CD4-positive, alpha-beta T cell treated with Interleukin-1 beta for 1 hour (primary cell): ENCODE data around the gene SEMA4D.

ENCODE experiments used
- DNase-seq, 2 donors: peaks; one replicate each; pipeline ENCODE4 v3.0.0-alpha.2; 2020 to 2022

Gene SEMA4D

GRCh38 chr9:89364666-89365531 lies 133.0 kb downstream of the SEMA4D start:
- no peak for DNase-seq

GRCh38 chr9:89363921-89364665 lies 133.8 kb downstream of the SEMA4D start:
- no peak for DNase-seq

GRCh38 chr9:89363311-89363670 lies 134.6 kb downstream of the SEMA4D start:
- DNase-seq, result no peak

- no peak for DNase-seq
Observed at GRCh38 chr9:89362647-89363310, 135.1 kb downstream of the SEMA4D start.

DNA sequence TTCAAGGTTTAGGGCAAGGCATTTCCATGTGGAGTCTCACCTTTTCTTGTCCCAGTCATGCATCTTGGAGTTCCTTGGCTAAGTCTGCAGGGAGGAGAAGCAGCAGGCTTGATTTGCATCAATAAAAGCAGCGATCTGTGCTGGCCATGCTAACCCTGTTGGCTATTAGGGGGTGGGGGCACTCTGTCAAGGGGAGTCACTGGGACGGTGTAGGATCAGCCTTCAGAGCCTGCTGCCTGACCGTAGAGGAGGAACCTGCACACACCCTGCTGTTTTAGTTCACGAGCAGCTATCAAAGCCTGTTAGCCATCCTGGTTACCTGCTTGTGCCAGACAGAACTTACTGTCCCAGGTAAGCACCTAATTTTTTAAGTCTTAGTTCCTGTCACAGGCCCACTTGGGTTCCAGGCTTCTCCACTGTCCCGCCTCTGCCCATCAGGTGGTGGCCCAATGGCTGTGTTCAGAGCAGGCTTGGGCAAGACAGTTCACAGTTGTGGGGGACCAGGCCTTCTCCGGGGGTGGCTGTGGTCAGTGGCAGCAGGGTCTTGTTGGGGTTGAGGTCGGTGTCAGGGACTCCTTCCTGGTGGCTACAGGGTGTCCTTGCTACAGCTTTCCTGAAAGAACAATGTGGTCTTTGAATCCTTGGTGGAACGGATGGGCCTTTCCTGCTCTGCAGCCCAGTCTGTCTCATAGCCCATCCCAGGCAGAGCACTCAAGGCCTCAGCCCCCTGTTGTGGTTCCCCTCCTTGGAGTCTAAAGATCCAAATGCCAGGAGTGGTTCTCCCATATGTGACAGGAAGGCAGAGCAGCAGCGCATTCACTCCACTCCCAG lies 135.9 kb downstream of the SEMA4D start:
- DNase-seq, result no peak

- no peak for DNase-seq
Observed at GRCh38 chr9:89361031-89361430, 136.9 kb downstream of the SEMA4D start.

- no peak for DNase-seq
Observed at GRCh38 chr9:89360465-89360864, 137.4 kb downstream of the SEMA4D start.

- no peak for DNase-seq
Observed at GRCh38 chr9:89359751-89360261, 138.1 kb downstream of the SEMA4D start.

- DNase-seq, result no peak
Observed at GRCh38 chr9:89358985-89359384, 138.9 kb downstream of the SEMA4D start.

DNA sequence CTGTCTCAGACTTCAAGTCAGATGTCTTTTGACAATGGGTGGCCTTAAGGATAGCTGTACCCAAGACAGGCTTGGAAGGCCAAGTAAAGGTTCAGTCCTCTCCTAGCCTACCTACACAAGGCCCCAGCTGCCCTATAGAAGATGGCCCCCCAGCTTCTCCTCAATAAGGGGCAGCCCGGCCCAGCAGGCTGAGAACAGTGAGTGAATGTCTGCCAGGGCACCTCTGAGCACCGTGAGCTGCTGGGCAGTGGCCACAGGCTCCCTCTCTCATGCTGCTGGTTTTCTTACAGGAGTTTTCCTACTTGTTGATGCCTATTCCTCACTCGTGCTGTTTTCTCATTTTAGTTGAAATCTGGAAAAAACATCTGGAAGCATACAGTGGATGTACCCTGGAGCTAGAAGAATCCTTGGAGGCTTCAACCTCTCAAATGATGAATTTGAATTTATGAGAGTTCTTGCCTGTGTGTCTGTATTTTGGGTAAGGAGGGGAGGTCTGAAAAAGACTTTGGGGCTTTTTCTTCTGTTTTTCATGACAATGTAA lies 139.5 kb downstream of the SEMA4D start:
- DNase-seq, result no peak

GRCh38 chr9:89357331-89358197 lies 140.3 kb downstream of the SEMA4D start:
- no peak for DNase-seq

DNA sequence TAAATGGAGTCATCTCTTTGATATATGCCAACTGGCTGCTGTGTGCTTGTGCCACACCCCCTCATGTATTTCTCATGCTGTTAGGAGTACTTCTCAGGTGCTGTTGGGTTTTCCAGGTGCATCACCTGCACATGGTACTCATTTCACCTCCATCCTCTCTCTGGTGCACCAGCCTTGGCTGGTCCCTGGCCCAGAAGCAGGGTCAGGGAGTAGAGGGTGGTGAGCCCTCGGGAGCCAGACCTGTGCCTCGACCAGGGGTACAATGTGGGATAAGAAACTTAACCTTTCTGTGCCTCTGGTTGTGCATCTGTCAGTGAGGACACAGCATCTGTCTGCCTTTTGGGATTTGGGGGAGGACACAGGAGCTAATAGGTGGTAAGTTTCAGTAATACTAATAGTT lies 141.1 kb downstream of the SEMA4D start:
- DNase-seq, result no peak

DNA sequence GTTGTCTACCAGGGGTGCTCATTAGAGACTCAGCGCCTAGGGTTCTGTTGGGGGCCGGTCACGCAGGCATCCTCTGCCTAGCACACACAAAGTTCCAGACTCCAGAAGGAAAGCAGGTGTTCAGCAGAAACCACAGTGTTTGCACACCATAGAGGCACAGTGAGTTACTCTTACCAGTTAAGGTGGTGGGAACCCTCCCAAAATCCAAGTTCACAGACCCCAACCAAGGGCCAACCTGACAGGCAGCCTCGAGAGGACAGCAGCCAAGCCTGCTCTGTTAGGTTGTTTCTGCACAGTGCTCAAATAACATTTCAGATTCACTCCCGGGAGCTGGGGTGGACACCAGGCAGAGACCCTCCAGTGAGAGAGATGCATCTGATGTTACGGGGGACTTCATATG lies 143.4 kb downstream of the SEMA4D start:
- DNase-seq, result no peak

- DNase-seq, result no peak
Observed at GRCh38 chr9:89353989-89354388, 143.9 kb downstream of the SEMA4D start.

- DNase-seq, result no peak
Observed at GRCh38 chr9:89352874-89353649, 144.9 kb downstream of the SEMA4D start.

DNA sequence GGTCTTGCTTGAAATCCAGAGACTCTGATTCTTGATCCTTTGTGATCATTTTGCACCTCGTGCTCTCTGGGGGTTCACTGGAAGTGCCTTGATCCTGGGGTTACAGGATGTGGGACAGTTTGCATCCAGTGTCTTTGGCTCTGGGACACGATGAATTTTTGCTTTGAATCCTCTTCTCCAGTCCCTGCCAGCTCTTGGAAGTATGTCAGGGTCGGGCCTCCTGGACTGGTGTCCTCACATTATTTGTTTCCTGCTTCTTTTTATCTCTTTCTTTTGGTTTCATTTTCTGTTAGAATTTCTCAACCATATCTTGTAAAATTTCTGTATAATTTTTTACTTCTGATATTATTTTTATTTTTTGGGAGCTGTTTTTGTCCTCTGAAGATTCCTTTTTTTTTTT lies 145.5 kb downstream of the SEMA4D start:
- no peak for DNase-seq

- DNase-seq, result no peak
Observed at GRCh38 chr9:89351584-89352300, 146.2 kb downstream of the SEMA4D start.

- DNase-seq, result no peak
Observed at GRCh38 chr9:89350988-89351557, 146.8 kb downstream of the SEMA4D start.

DNA sequence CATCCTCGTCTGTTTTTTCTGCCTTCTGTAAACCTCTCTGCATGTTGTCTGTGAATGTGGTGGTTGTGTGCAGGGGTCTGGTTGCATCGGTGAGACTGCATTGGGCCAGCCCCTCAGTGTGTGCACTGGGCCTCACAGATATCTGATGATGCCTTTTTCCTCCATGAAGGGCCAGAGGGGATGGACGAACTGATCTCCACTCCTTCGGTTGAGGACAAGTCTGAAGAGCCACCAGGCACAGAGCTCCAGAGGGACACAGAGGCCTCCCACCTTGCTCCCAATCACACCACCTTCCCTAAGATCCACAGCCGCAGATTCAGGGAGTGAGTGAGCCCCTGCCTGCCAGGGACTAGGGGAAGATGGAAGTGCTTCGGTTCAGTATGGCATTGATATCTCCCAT lies 148.3 kb downstream of the SEMA4D start:
- no peak for DNase-seq
